K562 (cell line): ENCODE data around the gene DERL3. TPM values are rescaled to one million over a fixed set of nuclear protein-coding genes. Genes with fewer than 3 reads are reported as not detected.
A peak's percentile ranks its signal among the peaks of the same experiment; 100 is the strongest.

ENCODE experiments used
- BHLHE40 ChIP-seq: IDR thresholded peaks from 2 replicates; pipeline ENCODE4 v1.6.1; 2011; ENCODE audit warnings: low read length, improper control_type of control experiment
- BRD4 ChIP-seq: fragments of 200-600 bp; sonication (generic); IDR thresholded peaks from 2 replicates; pipeline ENCODE4 v1.6.1; 2017; ENCODE audit warnings: inconsistent platforms
- CBX8 ChIP-seq: fragments of 200-600 bp; sonication (generic); IDR thresholded peaks from 2 replicates; pipeline ENCODE4 v1.6.1; 2012; ENCODE audit warnings: borderline replicate concordance, mixed run types, low read depth, mild to moderate bottlenecking, moderate library complexity, mixed read lengths, low read length, control low read depth, inconsistent platforms; ENCODE audit not compliant: poor library complexity, severe bottlenecking; ENCODE audit errors: extremely low read depth
- DDX20 ChIP-seq: fragments of 450-650 bp; IDR thresholded peaks from 2 replicates; pipeline ENCODE4 v1.6.1; 2016; ENCODE audit warnings: missing genetic modification characterization, low read depth, mild to moderate bottlenecking, missing compliant biosample characterization, moderate library complexity
- DIDO1 ChIP-seq: fragments of 450-650 bp; IDR thresholded peaks from 2 replicates; pipeline ENCODE4 v1.6.1; 2016; ENCODE audit warnings: low read depth, missing biosample characterization, missing genetic modification characterization
- JUND ChIP-seq, 2 experiments: IDR thresholded peaks; 2 replicates in 1 of 2; 3 replicates in 1 of 2; pipeline ENCODE4 v1.6.1; 2011; ENCODE audit warnings: borderline replicate concordance in 2 of 2, low read depth in 2 of 2, low read length in 2 of 2, improper control_type of control experiment in 1 of 2, missing biosample characterization in 1 of 2, missing genetic modification characterization in 1 of 2, missing genetic modification reagents in 1 of 2
- KDM2B ChIP-seq: fragments of 250-450 bp; sonication (Bioruptor Pico); IDR thresholded peaks from 2 replicates; pipeline ENCODE4 v1.8.0; 2021; ENCODE audit warnings: mild to moderate bottlenecking, moderate library complexity
- KLF6 ChIP-seq: fragments of 250-450 bp; sonication (Bioruptor Pico); IDR thresholded peaks from 2 replicates; pipeline ENCODE4 v1.4.0; 2020; ENCODE audit warnings: mild to moderate bottlenecking, moderate library complexity, borderline replicate concordance
- MTA3 ChIP-seq: fragments of 450-650 bp; formaldehyde crosslinking; IDR thresholded peaks from 2 replicates; pipeline ENCODE4 v1.6.1; 2017; ENCODE audit warnings: mild to moderate bottlenecking, borderline replicate concordance
- RBFOX2 ChIP-seq: fragments of 200-400 bp; formaldehyde crosslinking; IDR thresholded peaks from 2 replicates; pipeline ENCODE4 v1.6.1; 2017; ENCODE audit warnings: low read depth, mild to moderate bottlenecking, low read length, moderate library complexity
- RBM15 ChIP-seq: fragments of 200-400 bp; formaldehyde crosslinking; IDR thresholded peaks from 2 replicates; pipeline ENCODE4 v1.6.1; 2018; ENCODE audit warnings: mild to moderate bottlenecking, low read length, moderate library complexity; ENCODE audit not compliant: insufficient read depth
- SMAD3 ChIP-seq: fragments of 450-650 bp; formaldehyde crosslinking; conservative IDR thresholded peaks from 2 replicates; pipeline ENCODE4 v1.4.0; 2020; ENCODE audit warnings: mild to moderate bottlenecking
- ZBTB8A ChIP-seq: fragments of 450-650 bp; IDR thresholded peaks from 2 replicates; pipeline ENCODE4 v1.6.1; 2018; ENCODE audit warnings: mild to moderate bottlenecking, moderate library complexity; ENCODE audit not compliant: partially characterized antibody
- ZNF717 ChIP-seq: fragments of 250-450 bp; sonication (Bioruptor Pico); IDR thresholded peaks from 2 replicates; pipeline ENCODE4 v1.5.0; 2021
- ZNF740 ChIP-seq, 3 experiments: fragments of 200-800 bp in 1 of 3; sonication (Bioruptor generic) in 1 of 3; sonication (generic) in 1 of 3; formaldehyde crosslinking in 1 of 3; IDR thresholded peaks; 2 replicates each; pipeline versions ENCODE4 v1.6.1 to v1.8.0; 2016 to 2022; ENCODE audit warnings: mild to moderate bottlenecking in 2 of 3, missing compliant biosample characterization in 2 of 3, missing genetic modification characterization in 2 of 3, missing genetic modification reagents in 1 of 3
- ZNF778 ChIP-seq: fragments of 450-650 bp; formaldehyde crosslinking; IDR thresholded peaks from 2 replicates; pipeline ENCODE4 v1.4.0; 2020; ENCODE audit warnings: mild to moderate bottlenecking, moderate library complexity
- ZNF830 ChIP-seq: fragments of 250-450 bp; sonication (Bioruptor Pico); IDR thresholded peaks from 2 replicates; pipeline ENCODE4 v1.5.0; 2021; ENCODE audit warnings: mild to moderate bottlenecking
- polyA plus RNA-seq, 8 experiments: library from polyadenylated mRNA; depleted of rRNA in 4 of 8; stranded (reverse) in 5 of 8; unstranded in 3 of 8; fragments of >200 nt; fragmentation: Nextera tagmentation in 2 of 8; fragmentation: Illumina TruSeq in 1 of 8; extraction: Ambion mirVana in 2 of 8; extraction: Trizol in 1 of 8; gene quantifications; 2 replicates each; pipeline versions ENCODE4 v1.2.1 to v1.2.3, GENCODE V29; 2011 to 2014; ENCODE audit warnings: inconsistent platforms in 1 of 8, missing spikeins in 1 of 8
- total RNA-seq, 7 experiments: library from RNA; depleted of rRNA in 6 of 7; stranded (reverse); fragments of >200 nt in 6 of 7; fragmentation: Illumina TruSeq in 2 of 7; extraction: Trizol in 2 of 7; gene quantifications; 2 replicates each; pipeline versions ENCODE4 v1.2.1 to v1.2.3, GENCODE V29; 2011 to 2021; ENCODE audit warnings: low replicate concordance in 1 of 7
- TF ChIP-seq, protein P1 (sequence below), 2 experiments: fragments of 450-650 bp in 1 of 2; sonication (generic) in 1 of 2; formaldehyde crosslinking in 1 of 2; IDR thresholded peaks in 1 of 2; conservative IDR thresholded peaks in 1 of 2; 2 replicates each; pipeline versions ENCODE4 v1.6.1 to v1.8.1; 2016 to 2023; ENCODE audit warnings: mild to moderate bottlenecking in 2 of 2, moderate library complexity in 2 of 2, inconsistent platforms in 1 of 2, missing genetic modification reagents in 1 of 2
- TF ChIP-seq, protein P2 (sequence below): fragments of 250-450 bp; sonication (Bioruptor Pico); IDR thresholded peaks from 2 replicates; pipeline ENCODE4 v1.8.0; 2022; ENCODE audit warnings: moderate library complexity, mild to moderate bottlenecking, inconsistent platforms
- TF ChIP-seq, protein P3 (sequence below), 2 experiments: IDR thresholded peaks in 1 of 2; conservative IDR thresholded peaks in 1 of 2; 2 replicates each; pipeline ENCODE4 v1.6.1; 2016; ENCODE audit warnings: low read depth in 2 of 2, mild to moderate bottlenecking in 1 of 2, missing compliant biosample characterization in 1 of 2, missing genetic modification characterization in 1 of 2, moderate library complexity in 1 of 2

The DERL3 gene
- total and polyA plus RNA-seq, 9 of the 15 experiments (the other 6 are each of a cell fraction or from before 2014, with no cell fraction given) = 1.3 to 12.4 (median 4.8) TPM

GRCh38 chr22:23857606-23858483 is 19.0 kb upstream of the DERL3 start, which contains the start of gene SLC2A11 (continued):
- TF ChIP-seq ZBTB8A = no peak
- TF ChIP-seq ZNF830 (CRISPR knock-in tag) = no peak
- TF ChIP-seq KDM2B (CRISPR knock-in tag) = peak; percentile 89; the same call in 1 of the 2 replicates
- TF ChIP-seq, protein P1, sequence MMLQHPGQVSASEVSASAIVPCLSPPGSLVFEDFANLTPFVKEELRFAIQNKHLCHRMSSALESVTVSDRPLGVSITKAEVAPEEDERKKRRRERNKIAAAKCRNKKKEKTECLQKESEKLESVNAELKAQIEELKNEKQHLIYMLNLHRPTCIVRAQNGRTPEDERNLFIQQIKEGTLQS (IDR thresholded peaks at IDR 0.05) = no peak
- TF ChIP-seq, protein P1 (CRISPR knock-in tag; conservative IDR thresholded peaks at IDR 0.05) = no peak
- TF ChIP-seq KLF6 (CRISPR knock-in tag) = no peak
- no peak for TF ChIP-seq ZNF717 (CRISPR knock-in tag)
- TF ChIP-seq BHLHE40 = no peak
- TF ChIP-seq RBFOX2 = peak; percentile 82
- TF ChIP-seq RBM15 = no peak
- TF ChIP-seq, protein P2, sequence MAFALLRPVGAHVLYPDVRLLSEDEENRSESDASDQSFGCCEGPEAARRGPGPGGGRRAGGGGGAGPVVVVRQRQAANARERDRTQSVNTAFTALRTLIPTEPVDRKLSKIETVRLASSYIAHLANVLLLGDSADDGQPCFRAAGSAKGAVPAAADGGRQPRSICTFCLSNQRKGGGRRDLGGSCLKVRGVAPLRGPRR = no peak
- no peak for TF ChIP-seq SMAD3
- no peak for TF ChIP-seq DIDO1 (tag)
- TF ChIP-seq ZNF778 (CRISPR knock-in tag) = no peak
- no peak for TF ChIP-seq BRD4
- TF ChIP-seq, protein P3, sequence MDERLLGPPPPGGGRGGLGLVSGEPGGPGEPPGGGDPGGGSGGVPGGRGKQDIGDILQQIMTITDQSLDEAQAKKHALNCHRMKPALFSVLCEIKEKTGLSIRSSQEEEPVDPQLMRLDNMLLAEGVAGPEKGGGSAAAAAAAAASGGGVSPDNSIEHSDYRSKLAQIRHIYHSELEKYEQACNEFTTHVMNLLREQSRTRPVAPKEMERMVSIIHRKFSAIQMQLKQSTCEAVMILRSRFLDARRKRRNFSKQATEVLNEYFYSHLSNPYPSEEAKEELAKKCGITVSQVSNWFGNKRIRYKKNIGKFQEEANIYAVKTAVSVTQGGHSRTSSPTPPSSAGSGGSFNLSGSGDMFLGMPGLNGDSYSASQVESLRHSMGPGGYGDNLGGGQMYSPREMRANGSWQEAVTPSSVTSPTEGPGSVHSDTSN (CRISPR knock-in tag; IDR thresholded peaks at IDR 0.05; ENCODE audit: low read depth) = no peak
- TF ChIP-seq, protein P3 (tag; conservative IDR thresholded peaks at IDR 0.05; ENCODE audit: low read depth) = no peak
- no peak for TF ChIP-seq MTA3
- no peak for TF ChIP-seq DDX20
- TF ChIP-seq CBX8 = no peak
- 0 out of 2 replicates have a peak, but pooled peaks have one; percentile 5 for TF ChIP-seq JUND (IDR thresholded peaks at IDR 0.05; ENCODE audit: borderline replicate concordance, low read depth, low read length)
- no peak for TF ChIP-seq JUND (tag; IDR thresholded peaks at IDR 0.05; ENCODE audit: borderline replicate concordance, low read depth, low read length)
- TF ChIP-seq ZNF740 (CRISPR knock-in tag; IDR thresholded peaks at IDR 0.05) = no peak
- 0 out of 4 replicates have a peak, but pooled peaks of 1 of the 2 experiments have one; percentile 0 for TF ChIP-seq ZNF740 (tag; IDR thresholded peaks at IDR 0.05)
